CD1c-positive myeloid dendritic cell (primary cell): ENCODE measurements around the gene APOBEC3G.

Experiments
- DNase-seq: peaks from one replicate; pipeline ENCODE4 v3.0.0-alpha.2; 2016; ENCODE audit errors: extremely low spot score

APOBEC3G gene

GRCh38 chr22:39091126-39092081 is 14.3 kb downstream of the APOBEC3G start:
- DNase-seq = no peak

DNA sequence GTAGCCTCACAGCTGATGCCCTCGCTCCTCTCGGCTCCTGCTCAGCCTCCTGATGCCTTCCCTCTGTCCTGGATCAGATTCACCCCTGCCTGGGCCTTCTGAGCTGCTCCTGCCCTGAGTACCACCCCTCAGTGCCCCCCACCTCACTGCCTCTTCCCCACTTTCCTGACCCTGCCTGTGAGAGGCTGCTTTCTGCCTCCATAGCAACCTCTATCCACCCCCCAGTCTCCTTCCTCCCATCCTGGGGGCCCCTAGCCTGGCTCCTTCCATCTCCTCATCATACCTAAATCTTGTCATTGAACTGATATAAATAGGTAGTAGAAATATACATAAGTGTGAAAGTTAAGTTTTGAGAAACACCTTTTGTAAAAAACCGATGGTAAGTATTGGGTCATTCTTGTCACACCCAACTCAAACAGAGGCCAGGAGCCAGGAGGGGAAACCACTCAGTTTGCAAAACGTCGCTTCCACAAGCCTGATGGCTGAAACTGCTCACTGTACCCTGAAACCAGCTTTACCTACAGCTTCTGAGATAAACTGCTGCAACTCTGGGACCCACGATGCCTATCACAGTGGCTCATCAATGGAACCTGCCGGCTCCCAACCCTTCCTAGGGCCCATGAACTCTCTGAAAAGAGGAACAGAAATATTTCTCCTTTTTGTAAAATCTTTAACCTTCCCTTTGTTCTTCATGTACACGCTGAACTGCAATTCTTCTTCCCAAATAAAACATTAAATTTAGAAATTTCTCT is 15.2 kb downstream of the APOBEC3G start:
- peak; percentile 15 for DNase-seq

DNA sequence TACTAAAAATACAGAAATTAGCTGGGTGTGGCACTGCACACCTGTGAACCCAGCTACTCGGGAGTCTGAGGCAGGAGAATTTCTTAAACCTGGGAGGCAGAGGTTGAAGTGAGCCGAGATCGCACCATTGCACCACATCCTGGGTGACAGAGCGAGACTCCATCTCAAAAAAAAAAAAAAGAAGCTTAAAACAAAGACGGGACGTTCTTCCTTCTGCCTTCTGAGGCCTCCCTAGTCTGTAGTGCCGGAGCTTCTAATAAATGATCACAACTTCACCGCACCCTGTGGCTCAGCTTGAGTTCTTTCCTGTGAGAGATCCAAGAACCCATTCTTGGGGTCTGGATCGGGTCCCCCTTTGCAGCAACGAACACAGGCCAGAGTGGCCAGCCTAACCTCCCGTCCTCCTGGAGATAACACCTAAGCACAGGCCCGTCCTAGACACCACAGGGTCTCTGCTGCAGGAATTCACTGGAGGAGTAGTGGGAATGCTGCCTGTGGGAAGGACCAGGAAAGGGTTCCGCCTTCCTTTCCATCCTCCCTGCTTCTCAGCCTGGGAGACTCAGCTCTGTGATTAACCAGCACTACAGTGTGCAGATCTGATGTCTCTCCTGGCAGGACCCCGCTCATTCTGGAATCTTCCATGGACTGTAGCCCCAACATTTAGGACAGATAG is 17.8 kb downstream of the APOBEC3G start:
- DNase-seq = no peak

DNA sequence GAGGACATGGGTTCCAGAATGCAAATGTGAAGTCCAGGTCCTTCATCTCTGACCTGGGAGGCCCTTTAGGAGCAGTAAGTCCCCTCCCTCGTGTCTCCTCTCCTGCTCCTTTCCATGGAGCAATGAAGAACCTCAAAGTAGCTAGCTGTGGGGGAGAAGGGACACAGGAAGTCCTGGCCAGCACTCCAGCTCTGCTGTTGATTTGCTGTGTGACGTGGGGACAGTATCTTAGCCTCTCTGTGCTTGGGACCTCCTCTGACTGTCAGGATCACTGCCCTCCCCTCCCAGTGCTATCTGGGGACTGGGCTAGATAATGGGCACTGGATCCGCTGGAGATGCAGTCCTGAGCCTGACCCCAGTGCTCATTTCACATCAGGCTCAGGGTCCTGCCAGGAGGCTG is 18.9 kb downstream of the APOBEC3G start:
- DNase-seq = no peak

DNA sequence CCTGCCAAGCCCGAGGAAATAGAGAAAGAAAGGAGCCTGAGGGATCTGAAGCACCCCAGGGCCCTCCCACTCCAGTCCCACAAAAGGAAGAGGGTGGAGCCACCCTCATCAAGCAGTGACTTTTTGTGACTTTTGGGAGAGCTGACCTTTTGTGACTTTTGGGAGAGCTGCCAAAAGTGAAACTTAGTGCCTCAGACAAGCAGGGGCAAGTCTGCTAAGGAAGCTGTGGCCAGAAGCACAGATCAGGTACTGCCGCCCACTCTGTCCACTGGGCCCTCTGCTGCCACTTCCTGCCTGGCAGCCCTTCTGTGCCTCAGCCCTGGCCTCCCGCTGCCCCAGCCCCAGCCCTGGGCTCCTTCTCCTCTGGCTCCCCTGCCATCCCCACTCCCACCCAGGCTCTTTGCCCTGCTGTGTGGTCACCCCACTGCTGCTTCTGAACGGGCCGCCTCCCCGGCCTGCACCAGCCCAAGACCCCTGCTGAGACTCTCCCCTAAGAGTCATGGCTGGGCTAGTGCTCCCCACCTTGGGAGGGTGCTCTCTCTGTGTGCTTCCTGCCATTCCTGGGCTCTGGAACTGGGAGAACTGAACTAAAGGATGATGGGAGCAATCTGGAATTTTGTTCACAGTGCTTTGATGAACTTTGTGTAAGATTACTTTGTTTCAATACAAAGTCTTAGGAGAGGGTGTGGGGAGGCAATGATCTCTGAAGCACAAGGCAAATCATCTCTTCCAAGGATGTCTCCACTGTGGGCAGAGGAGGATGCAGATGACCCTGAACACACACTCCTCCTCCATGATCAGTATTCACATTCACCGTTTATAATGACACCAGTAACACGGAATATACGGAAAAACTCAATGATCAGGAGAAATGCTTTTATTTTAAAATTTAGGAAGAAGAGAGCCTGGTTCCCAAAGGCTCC is 20.3 kb downstream of the APOBEC3G start, which contains the start of gene APOBEC3H:
TSS of gene APOBEC3H (plus strand) at position 147 of the 923 bp plus-strand sequence. CDS start 3,035 bp downstream, outside the sequence.
- peak; percentile 79 for DNase-seq

GRCh38 chr22:39098026-39098425 is 21.0 kb downstream of the APOBEC3G start:
- DNase-seq = no peak

DNA sequence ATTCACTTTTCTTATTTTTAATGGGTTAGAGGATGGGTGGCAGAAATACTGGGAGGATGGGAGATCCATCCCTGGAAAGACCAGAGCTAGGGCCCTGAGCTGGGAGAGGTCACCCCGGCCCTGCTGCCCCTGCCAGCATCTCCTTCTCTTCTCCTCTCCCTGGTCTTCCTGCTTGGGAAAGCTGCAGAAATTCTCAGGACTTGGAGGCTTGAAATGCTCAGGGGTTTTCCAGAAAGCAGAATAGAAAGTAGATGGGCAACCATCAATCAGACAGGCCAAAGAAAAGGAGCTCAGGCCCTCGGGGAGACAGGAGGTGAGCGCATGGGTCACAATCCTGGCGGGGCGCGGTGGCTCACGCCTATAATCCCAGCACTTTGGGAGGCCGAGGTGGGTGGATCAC is 21.5 kb downstream of the APOBEC3G start:
- no peak for DNase-seq

DNA sequence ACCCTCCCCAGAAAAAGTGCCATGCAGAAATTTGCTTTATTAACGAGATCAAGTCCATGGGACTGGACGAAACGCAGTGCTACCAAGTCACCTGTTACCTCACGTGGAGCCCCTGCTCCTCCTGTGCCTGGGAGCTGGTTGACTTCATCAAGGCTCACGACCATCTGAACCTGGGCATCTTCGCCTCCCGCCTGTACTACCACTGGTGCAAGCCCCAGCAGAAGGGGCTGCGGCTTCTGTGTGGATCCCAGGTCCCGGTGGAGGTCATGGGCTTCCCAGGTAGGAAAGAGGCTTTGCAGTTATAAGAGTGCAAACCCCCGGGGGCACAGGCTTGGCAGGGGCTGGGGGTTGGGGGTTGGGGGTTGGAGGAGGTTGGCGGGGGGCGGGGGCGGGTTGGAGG is 24.2 kb downstream of the APOBEC3G start:
- no peak for DNase-seq

GRCh38 chr22:39103431-39103830 is 26.4 kb downstream of the APOBEC3G start:
- no peak for DNase-seq

DNA sequence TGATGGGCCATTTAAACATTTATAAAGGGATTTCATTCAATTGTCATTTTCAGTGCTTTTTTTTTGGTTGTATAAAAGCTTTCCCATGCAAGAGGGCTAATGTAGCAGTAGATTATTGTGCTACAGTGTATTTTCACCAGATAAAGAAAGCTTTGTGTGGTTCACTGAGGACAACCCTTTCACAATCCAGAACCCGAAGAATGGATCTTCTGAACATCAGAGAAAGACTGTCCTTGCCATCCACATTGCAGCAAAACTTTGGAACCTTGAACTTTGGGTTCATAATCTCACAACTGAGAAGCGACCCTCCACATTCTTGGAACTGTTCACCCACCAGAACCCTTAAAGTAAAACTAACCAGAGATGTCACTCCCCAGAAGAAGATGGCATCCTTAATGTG is 29.3 kb downstream of the APOBEC3G start:
- DNase-seq = no peak

- DNase-seq = no peak
Observed at GRCh38 chr22:39108487-39108886, 31.4 kb downstream of the APOBEC3G start.

GRCh38 chr22:39109361-39109760 is 32.3 kb downstream of the APOBEC3G start:
- DNase-seq = no peak

GRCh38 chr22:39110631-39111561 is 33.8 kb downstream of the APOBEC3G start:
- no peak for DNase-seq

GRCh38 chr22:39114112-39114511 is 37.0 kb downstream of the APOBEC3G start:
- DNase-seq = no peak

- no peak for DNase-seq
Observed at GRCh38 chr22:39115570-39115969, 38.5 kb downstream of the APOBEC3G start.

- no peak for DNase-seq
Observed at GRCh38 chr22:39115977-39116621, 39.0 kb downstream of the APOBEC3G start.

DNA sequence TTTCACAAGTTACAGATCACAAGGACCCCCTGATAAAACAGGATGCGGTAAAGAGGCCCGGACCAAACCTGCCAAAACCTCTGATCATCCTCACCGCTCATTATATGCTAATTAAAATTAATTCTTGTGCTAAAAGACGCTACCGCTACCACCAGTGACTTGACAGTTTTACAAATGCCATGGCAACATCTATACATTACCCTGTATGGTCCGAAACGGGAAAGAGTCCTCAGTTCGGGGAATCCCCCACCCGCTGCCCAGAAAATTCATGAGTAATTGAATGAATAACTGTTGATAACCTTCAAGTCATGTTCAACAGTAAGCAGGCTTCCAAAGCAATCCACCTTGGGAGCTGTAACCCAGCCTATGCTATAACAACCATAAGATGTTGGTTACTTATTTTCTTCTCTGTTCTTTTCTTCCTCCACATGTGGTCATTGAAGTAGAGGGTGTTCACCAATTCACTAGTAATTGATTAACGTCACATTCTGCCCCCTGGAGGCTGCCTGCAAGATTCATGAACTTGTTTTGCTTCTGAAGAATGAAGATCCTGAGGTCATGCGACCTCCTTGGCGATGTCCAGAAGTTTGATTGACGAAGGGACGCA is 40.6 kb downstream of the APOBEC3G start:
- DNase-seq = peak; percentile 68

- no peak for DNase-seq
Observed at GRCh38 chr22:39120983-39121382, 43.9 kb downstream of the APOBEC3G start.
